ENCODE measurements around the gene ATAD2B.

DNA sequence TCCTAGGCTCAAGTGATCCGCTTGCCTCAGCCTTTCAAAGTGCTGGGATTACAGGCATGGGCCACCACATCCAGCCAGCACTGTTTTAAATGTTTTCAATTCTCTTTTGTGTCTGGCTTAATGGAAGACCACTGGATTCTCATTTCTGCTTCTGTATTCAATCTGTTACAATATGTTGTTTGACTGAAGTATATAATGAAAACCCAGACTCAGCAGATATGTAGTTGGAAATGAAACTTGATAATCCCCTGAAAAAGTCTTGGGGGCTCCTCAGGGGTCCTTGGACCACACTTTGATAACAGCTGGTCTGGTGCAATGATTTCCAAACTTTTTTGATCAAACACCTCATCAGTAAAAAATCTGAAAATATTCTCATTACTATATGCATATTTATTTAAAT lies 132.7 kb downstream of the ATAD2B start:
- TF ChIP-seq CTCF (IDR thresholded peaks at IDR 0.05) (no peak), POLR2A (IDR thresholded peaks at IDR 0.05) (no peak)
